ENCODE data around the gene ZNF263. TPM values are rescaled to one million over a fixed set of nuclear protein-coding genes. Genes with fewer than 3 reads are reported as not detected.

ZNF263 gene
- total and polyA plus RNA-seq, 2 of the 13 experiments (the other 11 are each of a cell fraction or from before 2014, with no cell fraction given) = 10.2 to 41.2 TPM

DNA sequence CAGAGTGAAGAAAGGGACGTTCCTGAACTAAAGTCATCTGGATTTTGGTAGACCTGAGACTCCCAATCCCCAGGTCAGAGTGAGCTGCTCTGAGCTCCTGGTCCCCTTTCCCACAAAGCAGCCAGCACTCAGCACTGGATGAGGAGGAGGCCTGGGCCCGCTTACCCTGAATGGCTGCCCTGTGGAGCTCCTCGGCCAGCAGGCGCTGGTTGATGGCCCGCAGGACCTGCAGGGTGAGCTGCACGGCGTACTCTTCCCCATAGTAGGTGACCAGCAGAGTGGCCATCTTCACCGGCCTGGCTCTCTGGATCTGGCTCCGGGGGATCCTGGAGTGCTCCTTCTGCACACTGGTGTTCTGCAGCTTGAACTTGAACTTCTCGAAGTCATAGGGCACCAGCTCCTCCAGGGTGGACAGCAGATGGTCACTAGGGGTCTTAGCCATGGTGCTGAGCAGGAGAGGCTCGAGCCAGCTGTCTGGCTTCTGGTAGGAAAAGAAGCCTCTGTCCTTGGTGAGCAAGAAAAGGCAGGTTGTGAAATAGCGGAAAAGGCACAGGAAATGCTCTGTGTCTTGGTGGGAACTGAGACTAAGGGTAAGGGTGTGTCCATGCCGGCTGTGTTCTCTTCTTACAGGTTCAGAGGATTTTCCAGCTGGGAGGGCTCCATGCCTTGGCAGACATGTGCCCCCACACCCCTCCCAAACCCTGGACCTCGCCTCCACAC, 27.0 kb upstream of the ZNF263 start, which contains the start of gene MEFV (continued):
- no peak for TF ChIP-seq HOXA5 (CRISPR knock-in tag; IDR thresholded peaks at IDR 0.05)
- no peak for TF ChIP-seq HNRNPL (IDR thresholded peaks at IDR 0.05; ENCODE audit: low read depth, low read length)
- no peak for TF ChIP-seq CTCF (CRISPR knock-in tag; IDR thresholded peaks at IDR 0.05)
- no peak for TF ChIP-seq REPIN1 (CRISPR knock-in tag; IDR thresholded peaks at IDR 0.05; ENCODE audit: borderline replicate concordance, low read depth)
- TF ChIP-seq NR3C1 (CRISPR knock-in tag; IDR thresholded peaks at IDR 0.05) = no peak
- TF ChIP-seq RNF219 (CRISPR knock-in tag; IDR thresholded peaks at IDR 0.05) = no peak

DNA sequence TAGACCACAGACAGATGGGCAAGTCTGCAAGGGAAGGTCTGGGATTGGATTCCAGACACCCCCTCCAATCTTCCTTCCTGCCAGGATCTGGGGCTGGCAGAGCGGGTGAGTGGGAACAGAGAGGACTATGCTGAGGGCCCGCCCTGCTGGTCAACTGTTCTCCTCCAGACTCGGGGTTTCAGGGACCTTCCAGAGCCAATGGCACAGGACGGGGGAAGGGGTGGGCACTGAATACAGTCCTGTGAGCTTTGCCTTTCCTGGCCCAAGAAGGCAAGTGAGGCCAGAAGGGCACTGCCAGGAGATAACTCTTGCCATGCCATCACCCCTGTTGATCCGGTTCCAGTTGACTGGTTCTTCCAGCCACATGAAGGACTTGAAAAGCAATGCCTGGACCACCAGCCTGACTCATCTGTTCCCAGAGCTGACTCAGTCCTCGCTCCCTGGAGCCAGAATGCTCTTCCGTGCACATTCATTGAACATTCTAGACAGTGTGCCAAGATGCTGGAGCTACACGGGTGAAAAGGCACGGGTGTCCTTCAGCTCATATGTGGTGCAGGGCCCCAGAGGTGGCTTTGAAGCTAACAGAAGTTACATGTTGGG, 26.3 kb upstream of the ZNF263 start:
- Histone ChIP-seq H3K4me1 (ENCODE audit: insufficient read depth, low read length) (peaks cover 48% of the 10 kb centered on the region), H3K9ac (ENCODE audit: insufficient read depth, low read depth, low read length) (no peak overlapping the region; the same call in 1 of the 2 replicates), H3K79me2 (ENCODE audit: insufficient read depth, low read length) (no peaks in the 10 kb centered on the region), H3K9me3 (ENCODE audit: low read length) (no peaks in the 10 kb centered on the region), H3K27ac (ENCODE audit: extremely low read length, insufficient read depth, low read length) (no peak overlapping the region), H3K4me3 (replicated peaks in 1 of 3; ENCODE audit: insufficient read depth in 1 of 3, low read depth in 2 of 3, low read length in 3 of 3) (no peak overlapping the region), H4K20me1 (ENCODE audit: insufficient read depth, low read length) (no peaks in the 10 kb centered on the region), H3K36me3 (replicated peaks in 1 of 2; ENCODE audit: control insufficient read depth in 1 of 2, insufficient read depth in 2 of 2, low read length in 2 of 2) (no peaks in the 10 kb centered on the region), H3K4me2 (ENCODE audit: low read depth, low read length) (peak overlapping the region; percentile 45; the same call in 1 of the 2 replicates), H2AFZ (ENCODE audit: low read length) (no peak overlapping the region), H3K27me3 (ENCODE audit: control insufficient read depth in 1 of 2, insufficient read depth in 2 of 2, low read length in 2 of 2) (peaks cover 7 to 33% of the 10 kb centered on the region in 2 experiments; a peak in 4 of 5 replicates)
- ATAC-seq (no peak), FAIRE-seq (no peak), DNase-seq (ENCODE audit: low spot score) (no peak)
- POLR2A ChIA-PET = interaction anchor here (1.1 to 1.6 kb wide), 2 partner anchors 11 to 26 kb away, joined by 3 to 5 read pairs; no protein-coding TSS in a partner anchor
- CTCF ChIA-PET (ENCODE audit: low intra/inter-chr PET ratio, low total read pairs) = no interaction called here
- intact Hi-C loops (cut with micrococcal nuclease; ENCODE audit: unreplicated experiment) (no loop called here), in situ Hi-C loops (cut with HindIII; ENCODE audit: extremely low pct_ligation_motif_present, low pct_unique_long_range_greater_than_20kb) (no loop called here)
- TF ChIP-seq RFXANK (CRISPR knock-in tag; IDR thresholded peaks at IDR 0.05) = no peak
- peak; percentile 14; the same call in 1 of the 2 replicates for TF ChIP-seq UBTF (CRISPR knock-in tag; IDR thresholded peaks at IDR 0.05)
- no TSS peak for BruUV-seq (replicated peaks)
- 4% methylated on average over 8 of the region's 9 CpGs for WGBS (ENCODE audit: low lambda C conversion rate)

Measured in HepG2 (cell line).